Measurements from ENCODE around the gene DTNBP1.

- no peak for TF ChIP-seq ZNF274 (IDR thresholded peaks at IDR 0.05; ENCODE audit: low read depth, low read length)
- TF ChIP-seq SUZ12 (IDR thresholded peaks at IDR 0.05; ENCODE audit: extremely low read depth, insufficient read depth, insufficient read length) = no peak
Observed at GRCh38 chr6:15677822-15678221, 15.0 kb upstream of the DTNBP1 start.

All from NT2/D1 (cell line).